GM10847 (cell line): ENCODE data around the gene OR6C6.

Experiments used
- POLR2A ChIP-seq: IDR thresholded peaks from 2 replicates; pipeline ENCODE4 v1.6.1; 2011; ENCODE audit not compliant: insufficient read length; ENCODE audit errors: extremely low read depth

Gene OR6C6

DNA sequence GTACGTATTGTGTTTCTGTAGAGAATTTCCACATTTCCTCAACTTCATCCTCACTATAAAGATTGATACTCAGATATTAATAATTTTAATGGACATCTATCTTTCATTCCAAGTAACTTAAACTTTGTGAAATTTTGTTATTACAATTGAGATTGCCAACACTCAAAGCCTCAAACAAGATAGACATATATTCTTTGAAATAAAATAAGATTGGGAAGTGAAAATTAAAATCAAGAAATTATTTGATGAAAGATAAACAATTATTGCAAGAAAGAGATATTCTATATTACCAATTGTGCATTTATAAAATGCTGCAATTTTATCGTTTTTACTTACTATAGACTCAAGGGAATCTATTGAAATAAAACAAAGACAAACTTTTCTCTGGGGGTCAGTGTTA, at the start of gene OR6C6:
TSS of gene OR6C6 (minus strand) at position 101 of the 400 bp plus-strand sequence. CDS start 1,337 bp downstream, outside the sequence.
- no peak for TF ChIP-seq POLR2A

DNA sequence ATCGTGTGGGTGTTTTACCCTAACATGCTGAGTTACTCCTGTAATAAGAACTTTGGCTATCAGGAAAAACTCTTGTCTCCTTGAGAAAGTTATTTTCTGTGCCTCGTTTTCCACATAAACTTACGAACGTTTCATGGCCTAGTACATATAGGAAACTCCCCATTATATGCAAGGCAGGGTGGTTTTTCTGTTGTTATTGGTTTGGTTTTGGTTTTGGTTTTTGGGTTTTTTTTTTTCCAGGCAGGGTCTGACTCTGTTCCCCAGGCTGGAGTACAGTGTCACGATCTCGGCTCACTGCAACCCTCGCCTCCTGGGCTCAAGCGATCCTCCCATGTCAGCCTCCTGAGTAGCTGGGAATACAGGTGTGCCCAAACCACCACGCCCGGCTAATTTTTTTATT, 39.6 kb upstream of the OR6C6 start:
- no peak for TF ChIP-seq POLR2A

DNA sequence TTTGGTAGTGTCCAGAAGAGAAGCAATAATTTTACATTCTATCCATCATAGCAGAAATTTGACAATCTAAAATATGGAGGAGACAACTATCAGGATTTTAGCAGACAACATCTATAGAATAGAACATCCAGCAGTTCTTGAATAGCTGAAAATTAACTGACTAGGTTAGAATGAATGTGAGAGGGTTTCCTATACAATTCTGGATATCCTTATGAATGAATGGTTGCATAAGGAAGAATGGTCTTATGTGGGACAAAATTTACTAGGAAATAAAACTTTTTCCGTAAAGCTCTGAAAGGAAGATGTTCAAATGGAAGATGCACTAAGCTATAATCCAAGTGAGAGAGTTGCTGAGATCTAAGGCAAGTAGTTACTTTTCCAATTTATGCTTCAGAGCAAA, 34.1 kb upstream of the OR6C6 start, which contains the start of gene OR6C3:
TSS of gene OR6C3 (plus strand) at position 301 of the 400 bp plus-strand sequence. CDS start 955 bp downstream, outside the sequence.
- TF ChIP-seq POLR2A, result no peak

DNA sequence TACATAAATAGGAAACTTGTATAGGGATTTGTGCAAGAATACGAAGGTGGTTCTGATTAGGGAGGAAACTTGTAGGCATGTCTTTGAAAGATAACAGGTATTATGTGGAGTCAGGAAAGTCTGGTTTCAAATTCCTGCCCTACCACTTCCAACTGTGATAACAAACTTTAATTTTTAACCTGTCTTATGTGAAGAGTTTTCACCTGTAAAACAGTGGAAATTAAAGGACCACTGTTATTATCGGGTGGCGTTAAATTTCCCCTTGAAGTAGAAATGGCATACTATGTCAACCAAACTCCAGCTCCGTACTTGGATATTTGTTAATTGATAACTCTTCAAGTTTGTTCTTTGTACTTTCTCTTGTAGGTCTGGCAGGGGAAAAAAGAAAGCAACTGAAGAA, 23.8 kb upstream of the OR6C6 start:
- TF ChIP-seq POLR2A, result no peak

DNA sequence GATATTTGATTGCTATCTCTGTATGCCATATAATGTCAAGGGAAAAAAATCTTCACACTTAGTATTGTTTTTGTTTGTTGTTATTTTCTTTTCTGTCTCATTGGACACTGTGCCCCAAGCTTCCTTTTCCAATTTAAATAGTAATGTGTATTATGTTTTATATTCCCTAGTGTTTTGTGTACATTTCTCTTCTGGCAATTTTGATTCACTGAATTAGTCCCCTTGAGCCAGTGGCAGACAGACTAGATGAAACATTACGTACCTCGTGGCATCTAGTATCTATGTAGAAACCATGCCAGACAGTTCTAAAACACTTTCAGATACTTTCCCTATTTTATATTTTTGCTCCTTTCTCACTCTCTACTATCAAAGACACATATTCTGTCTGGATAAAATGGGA, 17.7 kb upstream of the OR6C6 start, which contains the start of gene OR6C1:
TSS of gene OR6C1 (plus strand) at position 301 of the 400 bp plus-strand sequence. CDS start 6,257 bp downstream, outside the sequence.
- TF ChIP-seq POLR2A, result no peak

DNA sequence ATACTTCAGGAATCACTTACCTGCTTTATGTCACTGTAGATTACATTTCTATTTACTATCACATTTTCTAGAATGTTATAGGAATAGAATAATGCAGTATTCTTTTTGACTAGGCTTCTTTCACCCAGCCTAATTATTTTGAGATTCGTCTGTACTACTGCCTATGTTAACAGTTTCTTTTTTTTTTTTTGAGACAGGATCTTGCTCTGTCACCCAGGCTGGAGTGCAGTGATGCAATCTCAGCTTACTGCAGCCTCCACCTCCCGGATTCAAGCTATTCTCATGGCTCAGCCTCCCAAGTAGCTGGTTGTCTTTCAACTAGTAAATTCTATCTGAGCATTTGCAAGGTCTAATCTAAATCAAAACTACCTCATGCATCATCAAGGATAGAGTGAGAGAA, 6.4 kb downstream of the OR6C6 start:
- TF ChIP-seq POLR2A, result no peak

DNA sequence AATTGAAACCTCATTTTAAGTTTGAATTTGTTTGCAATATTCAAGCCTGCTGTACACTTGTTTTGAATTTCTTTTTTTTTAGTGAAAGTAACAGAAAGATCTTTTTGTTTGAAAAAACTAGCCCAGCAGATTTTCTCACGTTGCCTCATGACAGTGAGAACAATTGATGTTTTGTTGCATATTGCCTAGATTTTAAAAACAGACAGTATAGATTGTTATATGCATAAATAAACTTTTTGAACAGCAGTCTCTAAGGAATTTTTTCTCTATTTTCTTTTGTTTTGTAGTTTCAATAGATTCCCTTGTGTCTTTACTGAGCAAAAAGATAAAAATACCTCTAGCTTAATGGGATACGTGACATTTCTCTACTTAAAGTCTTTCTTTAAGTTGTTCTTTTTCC, 15.4 kb downstream of the OR6C6 start:
- TF ChIP-seq POLR2A, result no peak

DNA sequence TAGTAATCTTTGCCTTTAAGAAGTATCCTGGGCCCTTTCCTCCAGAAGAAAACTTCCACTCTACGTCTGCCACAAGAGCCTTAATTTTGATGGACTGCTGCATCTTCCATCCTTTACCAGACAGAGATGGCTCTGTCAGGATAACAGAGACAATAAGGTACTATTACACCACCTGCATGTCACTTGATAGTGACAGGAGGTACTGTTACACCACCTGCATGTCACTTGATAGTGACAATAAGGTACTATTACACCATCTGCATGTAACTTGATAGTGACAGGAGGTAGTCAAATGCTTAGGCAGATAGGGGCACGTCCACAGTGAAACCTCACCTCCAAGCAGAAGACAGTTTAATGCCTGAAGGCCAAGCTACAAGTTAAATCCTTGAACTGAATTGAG, 38.1 kb downstream of the OR6C6 start:
- no peak for TF ChIP-seq POLR2A

DNA sequence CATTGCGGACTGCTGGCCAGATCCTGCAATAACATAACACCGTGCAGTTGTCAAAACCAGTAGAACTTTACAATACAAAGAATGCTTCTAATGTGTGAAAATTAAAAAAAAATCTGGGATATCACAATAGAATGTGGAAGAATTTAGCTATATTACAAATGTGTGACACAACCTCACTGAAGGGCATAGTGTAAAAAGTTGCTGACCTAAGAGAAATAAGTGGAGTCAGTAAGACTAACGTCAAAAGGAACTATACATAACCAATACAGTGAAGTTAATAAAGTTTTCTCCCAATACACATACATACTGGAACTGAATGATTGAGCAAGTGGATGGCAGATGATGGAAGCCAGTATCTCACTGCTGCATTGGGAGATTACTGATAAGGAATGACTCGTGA, 39.5 kb downstream of the OR6C6 start:
- TF ChIP-seq POLR2A, result no peak

DNA sequence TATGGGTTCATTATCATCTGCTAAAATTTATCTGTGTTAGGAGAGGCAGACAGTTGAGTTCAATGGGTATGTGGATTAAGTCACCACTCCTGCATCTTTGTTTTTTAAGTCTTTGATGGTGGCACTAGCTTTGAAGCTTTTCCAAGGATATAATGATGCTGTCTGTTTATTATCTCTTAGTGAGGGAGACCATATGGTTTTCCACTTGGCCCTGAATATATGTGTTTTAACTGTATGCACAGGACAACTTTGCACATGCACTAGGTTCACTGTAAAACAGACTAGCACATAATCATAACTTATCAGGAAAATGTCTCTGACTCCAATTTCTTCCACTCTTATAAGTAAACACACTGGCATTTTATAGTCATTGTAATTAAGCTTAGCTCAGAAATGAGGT, 43.1 kb downstream of the OR6C6 start:
- no peak for TF ChIP-seq POLR2A

DNA sequence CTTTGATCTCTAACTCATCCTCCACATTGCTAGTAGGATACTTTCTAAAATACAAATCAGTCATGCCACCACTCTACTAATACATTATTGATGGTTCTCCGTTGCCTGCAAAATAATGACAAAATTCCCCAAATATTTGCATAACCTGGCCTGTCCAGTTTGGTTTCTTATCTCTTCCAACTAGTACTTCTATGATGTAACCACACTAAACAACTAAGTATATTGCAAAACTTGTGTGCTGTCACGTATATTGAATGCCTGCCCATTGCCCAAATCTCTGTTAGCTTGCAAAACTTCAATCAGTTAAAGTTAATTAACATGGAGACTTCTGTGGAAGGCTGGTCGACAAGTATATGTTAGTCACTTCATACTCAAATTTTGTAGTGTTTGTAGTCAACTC, 45.4 kb downstream of the OR6C6 start:
- TF ChIP-seq POLR2A, result no peak

DNA sequence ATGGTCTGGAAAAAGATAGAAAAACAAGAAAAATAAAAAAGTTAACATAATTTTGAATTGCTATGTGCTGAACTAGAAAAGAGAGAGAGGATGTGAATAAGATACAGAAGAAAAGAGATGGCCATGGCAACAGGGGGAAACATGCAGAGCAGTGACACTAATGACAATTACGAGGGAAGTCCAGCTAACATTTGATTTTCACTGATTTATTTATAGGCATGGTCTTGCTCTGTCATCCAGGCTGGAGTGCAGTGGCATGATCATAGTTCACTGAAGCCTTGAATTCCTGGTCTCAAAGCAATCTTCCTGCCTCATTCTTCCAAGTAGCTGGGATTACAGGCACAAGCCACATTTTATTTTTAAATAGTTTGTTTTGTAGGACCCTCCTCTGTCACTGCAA, 50.2 kb downstream of the OR6C6 start:
- no peak for TF ChIP-seq POLR2A

DNA sequence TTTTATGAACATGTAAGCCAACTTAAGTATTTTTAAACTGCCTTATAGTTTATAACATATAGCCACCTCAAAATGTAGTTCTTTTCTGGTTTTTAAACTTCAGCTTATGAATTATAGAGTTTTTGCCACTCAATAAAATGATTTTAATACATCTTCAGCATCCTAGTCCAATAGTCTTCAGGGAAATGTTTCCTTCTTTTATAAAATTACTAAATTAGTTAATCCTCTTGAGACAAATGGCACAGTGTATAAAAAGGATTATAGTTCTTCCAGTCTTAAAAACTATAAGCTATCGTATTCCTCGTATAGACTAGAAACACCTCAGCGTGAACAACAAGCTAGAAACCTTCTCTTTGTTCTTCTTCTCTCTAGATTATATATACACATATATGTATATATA, 52.1 kb downstream of the OR6C6 start, which contains the start of gene OR6C74:
TSS of gene OR6C74 (plus strand) at position 301 of the 400 bp plus-strand sequence. CDS start 2,679 bp downstream, outside the sequence.
- no peak for TF ChIP-seq POLR2A
